ENCODE data around the gene PSORS1C1.
"Not testable (repeated sequence)": the region's sequence is repeated elsewhere in the genome, so short reads cannot be mapped to it uniquely, and the experiment has no call there.

DNA sequence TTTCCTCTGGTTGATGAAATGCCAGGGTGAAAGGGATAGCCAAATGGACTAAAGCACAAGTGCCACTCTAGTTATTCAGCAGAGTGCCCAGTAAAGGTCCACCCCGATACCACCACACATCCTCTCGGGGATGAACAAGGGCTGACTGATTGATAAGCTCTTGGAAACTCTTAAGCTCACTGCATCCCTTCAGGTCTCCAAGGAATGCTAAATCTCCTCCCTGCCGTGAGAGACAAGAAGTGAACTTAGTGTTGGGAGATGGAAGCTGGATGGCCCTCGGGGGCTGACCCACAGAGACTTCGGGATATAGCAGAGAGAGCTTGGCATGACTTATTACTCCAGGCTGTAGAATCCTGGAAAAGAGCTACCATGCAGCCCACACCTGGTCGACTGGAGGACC, 69.3 kb downstream of the PSORS1C1 start:
- not testable (repeated sequence) for TF ChIP-seq POLR2A, POLR2AphosphoS5 (IDR thresholded peaks at IDR 0.05; ENCODE audit: low read depth, low read length)

Measured in GM12891 (cell line).